ENCODE data around the gene UPF2.
"Not testable (repeated sequence)": the region's sequence is repeated elsewhere in the genome, so short reads cannot be mapped to it uniquely, and the experiment has no call there.

UPF2 gene

DNA sequence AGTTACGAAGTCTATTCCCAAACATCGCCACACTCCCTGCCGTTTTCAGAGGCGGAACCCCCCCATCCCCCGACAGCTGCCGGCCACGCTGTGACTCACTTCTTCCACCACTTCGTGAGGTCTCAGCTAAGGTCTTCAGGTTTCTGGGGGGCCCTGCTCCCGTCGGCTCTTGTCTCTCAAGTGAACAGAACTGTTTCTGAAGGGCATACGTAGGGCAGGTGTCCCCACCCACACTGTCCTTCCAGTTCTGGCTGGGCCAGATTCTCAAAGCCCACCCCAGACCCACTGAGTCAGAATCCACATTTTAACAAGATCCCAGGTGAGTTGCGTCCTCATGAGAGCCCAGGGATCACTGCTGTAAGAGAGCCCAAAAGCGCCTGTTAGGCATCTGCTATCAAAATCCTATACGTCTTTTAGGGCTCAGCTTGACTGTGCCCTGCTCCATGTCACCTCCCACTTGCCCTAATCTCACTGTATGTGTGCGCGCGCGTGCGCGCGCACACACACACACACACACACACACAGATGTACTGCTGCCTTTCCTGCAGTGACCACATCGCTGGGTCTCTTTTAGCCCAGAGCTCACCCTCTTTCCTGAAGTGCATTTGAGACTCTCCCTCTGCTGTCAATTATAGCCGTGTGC, 140.7 kb downstream of the UPF2 start:
- no peak for DNase-seq (ENCODE audit: low read depth)

DNA sequence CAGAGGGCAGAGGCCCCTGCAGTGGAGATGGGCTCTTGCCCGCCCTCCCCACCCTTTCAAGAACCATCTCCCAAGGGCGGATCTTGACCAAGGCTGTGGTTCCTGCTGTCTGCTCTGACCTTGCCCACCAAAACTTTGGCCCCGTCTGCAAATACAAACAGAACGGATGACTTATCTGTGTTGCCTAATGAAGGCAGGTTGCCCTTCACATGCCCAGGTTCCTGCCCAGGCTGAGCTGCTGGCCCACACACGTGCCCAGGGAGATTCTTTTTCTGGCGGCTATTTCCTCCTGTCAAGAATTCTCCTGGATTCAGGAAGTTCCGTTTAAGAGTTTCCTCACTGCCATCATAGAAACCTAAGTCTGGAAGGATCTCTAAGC, 141.2 kb downstream of the UPF2 start:
- no peak for DNase-seq (ENCODE audit: low read depth)

DNA sequence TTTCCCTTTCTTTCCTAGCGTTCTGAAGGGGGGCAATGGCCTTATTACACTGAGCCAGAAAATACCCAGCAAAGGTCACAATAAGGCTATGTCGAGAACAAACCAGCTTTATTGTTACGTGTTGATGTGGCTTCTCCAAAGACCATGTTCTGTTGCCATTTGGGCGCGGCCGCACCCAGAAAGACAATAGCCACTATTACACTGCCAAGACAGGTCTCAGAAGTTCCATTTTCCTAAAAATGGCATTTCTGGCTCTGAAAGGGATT, 141.6 kb downstream of the UPF2 start:
- no peak for DNase-seq (ENCODE audit: low read depth)

DNA sequence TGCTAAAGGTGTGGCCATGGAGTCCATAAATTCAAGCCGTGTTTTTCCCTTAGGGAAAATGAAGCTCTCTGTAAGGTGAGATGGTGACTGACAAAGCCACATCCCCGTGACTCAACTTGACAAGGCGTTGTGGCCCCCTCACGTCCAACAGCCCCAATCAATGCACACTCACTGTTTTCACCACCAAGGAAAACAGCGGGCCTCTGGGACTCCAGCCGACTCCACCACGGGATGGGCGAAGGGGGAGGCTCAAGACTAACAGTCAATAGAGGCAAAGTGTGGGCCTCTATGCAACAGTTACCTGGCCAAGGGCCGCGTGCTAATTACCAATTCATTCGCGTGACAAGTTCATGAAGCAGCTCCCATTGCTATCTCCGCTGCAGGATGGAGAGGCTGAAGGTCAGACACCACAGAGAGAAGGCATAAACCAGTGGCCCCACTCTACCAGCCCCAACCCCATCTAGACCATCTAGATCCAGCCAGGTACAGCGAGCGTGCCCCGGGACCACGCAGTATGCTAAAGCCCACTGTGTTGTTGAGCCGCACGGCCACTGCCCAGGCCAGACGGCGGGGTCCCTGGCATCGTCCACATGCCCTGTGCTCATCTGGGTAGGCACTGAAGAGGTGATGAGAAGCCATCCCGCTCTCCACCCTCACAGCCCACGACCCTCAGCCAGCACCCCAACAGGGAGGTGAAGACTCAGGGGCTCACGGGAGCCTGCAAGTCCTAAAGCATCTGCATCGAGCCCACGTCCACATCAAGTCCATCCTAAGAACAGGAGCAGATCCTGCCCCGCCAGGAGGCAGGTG, 143.3 kb downstream of the UPF2 start:
- DNase-seq (ENCODE audit: low read depth) = no peak

DNA sequence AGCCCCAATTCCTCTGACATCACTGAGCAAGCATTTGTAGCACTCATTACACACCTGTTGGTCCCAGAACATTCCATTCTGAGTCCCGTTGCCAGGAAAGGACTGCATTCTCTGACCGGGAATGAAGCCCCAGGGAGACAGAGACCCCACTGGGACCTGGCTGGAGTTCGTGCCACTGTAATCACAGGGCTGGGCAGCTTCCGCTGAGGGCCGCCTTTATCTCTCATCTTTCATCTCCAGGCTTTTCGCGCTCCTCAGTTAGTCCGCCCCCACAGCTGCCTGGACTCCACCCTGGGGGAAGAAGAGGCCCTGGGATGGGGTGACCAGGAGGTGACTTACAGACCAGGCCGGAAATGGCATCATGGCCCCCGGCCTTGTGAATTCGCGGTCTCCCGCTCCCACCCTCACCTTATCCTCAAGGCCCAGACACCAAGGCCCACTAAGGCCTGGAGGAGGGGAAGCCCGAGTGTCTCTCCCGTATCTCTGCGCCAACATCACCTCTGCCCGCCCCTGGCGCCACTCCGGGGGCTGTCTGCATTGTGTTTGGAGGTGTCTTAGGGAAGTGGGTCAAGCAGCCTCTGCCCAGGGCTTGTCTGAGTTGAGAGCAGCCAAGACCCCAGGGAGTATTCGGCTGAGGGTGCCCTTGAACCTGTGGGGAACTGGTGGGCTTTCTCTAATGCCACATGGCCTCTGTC, 144.1 kb downstream of the UPF2 start:
- no peak for DNase-seq (ENCODE audit: low read depth)

DNA sequence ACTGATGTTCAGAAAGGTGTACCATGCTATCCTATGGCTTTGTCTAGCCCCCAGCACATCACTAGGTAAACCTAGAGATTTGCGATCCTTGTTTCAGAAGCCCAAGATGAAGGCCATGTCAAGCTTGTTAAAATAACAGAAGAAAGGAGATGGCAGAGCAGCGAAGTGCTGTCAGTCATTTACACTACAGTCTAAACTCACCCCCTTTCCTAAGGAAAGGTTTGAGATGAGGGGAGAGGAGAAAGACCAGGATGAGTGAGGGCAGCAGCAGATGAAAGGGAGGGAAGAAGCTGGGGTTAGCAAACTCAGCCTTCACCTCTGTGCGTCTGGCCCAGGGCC, 144.6 kb downstream of the UPF2 start:
- no peak for DNase-seq (ENCODE audit: low read depth)

DNA sequence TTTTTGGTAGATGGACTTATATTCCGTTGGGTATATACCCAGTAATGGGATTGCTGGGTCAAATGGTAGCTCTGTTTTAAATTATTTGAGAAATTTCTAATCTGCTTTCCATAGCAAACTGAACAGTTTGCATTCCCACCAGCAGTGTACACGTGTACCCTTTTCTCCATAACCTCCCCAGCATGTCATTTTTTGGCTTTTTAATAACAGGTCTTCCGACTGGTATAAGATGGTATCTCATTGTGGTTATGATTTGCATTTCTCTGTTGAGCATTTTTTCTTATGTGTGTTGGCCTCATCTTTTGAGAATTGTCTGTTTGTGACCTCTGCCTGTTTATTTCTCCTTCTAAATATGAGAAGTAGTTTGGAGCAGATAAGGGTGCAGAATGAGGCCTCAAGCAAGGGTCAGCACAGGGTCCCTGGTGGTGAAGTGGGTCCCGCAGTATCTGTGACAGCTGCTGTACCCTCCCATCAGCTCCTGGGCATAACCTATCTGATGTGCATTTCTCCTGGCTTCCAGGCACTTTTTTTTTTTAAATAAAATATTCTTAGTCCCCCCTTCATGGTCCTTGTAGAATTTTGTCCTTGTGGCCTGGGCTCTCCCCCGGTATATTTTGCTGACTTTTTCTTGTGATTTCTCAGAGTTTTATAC, 145.9 kb downstream of the UPF2 start:
- no peak for DNase-seq (ENCODE audit: low read depth)

DNA sequence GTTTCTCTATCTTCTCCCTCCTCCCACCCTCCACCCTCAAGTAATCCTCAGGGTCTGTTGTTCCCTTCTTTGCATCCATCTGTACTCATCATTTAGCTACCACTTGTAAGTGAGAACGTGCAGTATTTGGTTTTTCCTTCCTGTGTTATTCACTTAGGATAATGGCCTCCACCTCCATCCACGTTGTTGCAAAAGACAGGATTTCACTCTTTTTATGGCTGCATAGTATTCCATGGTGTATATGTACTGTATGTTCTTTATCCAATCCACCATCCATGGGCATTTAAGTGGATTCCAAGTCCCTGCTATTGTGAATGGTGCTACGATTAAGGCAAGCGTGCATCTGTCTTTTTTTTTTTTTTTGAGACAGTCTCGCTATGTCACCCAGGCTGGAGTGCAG, 147.0 kb downstream of the UPF2 start:
- DNase-seq (ENCODE audit: low read depth) = no peak

DNA sequence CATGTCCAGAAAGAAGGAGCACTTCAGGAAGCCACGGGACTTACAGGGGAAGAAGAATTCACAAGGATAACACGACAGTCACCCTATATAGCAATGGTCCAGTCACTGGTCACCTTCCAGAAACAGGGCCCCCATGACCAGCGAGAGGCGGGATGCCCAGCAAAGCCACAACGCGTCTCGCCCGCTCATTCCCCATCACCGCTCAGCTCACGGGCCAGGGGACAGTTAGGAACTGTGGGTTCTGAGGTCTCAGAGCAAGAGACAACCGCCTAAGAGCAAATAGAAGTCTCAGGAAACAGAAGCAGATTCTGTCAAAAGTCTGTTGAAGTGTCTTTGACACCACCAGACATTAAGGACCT, 147.5 kb downstream of the UPF2 start:
- no peak for DNase-seq (ENCODE audit: low read depth)

DNA sequence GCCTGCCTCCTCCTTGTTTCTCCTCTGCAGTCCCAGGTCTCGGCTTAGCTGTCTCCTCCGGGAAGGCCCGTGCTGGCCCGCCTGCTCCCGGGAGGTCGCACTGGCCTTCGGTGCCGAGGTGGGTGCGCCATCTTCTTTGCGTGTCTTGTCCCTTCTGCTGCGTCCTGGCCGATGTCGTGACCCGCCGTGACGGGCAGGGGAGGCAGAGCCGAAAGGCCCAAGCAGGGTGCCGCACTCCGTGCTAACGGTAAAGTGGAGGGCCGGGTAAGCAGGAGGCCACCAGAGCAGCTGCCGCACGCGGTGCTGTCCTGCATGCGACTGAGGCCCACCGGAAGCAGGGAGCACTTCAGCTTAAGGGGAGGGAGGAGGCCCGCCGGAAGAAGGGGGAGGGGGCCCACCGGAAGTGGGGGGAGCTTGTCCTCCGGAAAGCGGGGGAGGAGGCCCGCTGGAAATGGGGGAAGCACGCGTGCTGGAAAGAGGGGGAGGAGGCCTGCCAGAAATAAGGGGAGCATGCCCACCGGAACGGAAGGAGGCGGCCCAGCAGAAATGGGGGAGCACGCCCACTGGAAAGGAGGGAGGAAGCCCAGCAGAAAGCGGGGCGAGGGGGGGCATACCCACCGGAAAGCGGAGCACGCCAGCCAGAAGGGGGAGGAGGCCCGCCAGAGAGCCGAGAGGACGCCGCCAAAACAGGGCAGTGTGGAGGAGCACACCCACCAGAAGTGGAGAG, 148.1 kb downstream of the UPF2 start:
- no peak for DNase-seq (ENCODE audit: low read depth)

DNA sequence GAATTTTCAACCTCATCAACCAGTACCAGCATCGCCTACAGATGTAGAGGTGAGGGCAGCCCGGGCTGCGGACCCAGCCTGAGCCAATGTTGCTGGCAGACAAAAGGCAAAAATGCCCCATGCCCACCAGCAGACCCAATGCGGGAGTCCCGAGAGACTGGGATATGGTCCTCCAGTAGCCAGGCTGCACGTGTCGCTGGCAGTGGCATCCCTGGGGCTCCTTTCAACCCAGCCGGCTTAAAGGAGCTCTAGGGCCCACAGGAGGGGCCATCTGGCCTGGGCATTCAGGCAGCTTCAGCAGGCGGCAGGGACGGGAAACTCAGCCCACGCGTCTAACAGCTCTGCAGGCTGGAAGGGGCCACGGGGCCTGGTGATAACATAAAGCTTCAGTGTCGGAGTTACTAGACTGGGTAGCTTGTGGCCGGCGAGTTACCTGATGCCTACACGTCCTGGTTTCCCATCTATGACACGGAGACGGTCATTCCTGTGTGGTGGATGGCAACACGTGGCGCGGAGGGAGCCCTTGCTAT, 148.8 kb downstream of the UPF2 start:
- no peak for DNase-seq (ENCODE audit: low read depth)

DNA sequence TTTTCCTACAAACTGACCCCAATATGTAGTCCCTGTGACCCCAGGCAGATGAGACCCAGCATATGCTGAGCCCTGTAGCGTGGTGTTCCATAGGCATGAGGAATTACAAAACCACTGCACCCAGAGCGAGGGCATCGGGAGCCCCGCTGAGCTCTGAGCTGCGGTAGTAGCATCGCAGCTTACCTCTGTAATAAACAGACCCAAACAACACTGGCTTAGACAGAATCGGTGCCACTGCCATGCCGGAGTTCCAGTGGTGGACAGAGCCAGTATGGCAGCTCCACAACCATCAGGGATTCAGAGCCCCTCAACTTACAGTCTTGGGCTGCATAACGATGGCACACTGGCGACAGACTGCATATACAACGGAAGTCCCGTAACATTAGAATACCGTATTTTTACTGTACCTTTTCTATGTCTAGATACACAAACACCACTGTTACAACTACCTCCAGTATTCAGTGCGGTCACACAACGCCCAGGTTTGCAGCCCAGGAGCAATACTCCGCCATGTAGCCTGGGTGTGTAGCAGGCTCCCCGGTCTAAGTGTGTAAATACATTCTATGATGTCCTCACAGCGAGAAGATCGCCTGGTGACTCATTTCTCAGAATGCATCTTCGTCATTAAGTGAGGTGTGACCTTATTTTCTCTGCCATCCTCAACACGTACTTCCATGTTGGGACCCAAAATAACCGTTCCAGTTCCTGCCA, 150.7 kb downstream of the UPF2 start:
- no peak for DNase-seq (ENCODE audit: low read depth)

DNA sequence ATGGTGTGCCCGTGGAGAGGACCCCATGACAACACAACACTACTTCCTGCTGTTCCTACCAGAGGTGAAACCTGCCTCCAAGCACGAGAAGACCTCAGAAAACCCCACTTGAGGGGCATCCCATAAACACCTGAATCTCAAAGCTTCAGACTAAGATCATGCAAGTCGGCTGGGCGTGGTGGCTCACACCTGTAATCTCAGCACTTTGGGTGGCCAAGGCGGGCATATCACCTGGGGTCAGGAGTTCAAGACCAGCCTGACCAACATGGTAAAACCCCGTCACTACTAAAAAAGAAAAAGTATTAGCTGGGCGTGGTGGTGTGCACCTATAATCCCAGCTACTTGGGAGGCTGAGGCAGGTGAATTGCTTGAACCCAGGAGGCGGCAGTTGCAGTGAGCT, 153.3 kb downstream of the UPF2 start:
- DNase-seq (ENCODE audit: low read depth) = not testable (repeated sequence)

DNA sequence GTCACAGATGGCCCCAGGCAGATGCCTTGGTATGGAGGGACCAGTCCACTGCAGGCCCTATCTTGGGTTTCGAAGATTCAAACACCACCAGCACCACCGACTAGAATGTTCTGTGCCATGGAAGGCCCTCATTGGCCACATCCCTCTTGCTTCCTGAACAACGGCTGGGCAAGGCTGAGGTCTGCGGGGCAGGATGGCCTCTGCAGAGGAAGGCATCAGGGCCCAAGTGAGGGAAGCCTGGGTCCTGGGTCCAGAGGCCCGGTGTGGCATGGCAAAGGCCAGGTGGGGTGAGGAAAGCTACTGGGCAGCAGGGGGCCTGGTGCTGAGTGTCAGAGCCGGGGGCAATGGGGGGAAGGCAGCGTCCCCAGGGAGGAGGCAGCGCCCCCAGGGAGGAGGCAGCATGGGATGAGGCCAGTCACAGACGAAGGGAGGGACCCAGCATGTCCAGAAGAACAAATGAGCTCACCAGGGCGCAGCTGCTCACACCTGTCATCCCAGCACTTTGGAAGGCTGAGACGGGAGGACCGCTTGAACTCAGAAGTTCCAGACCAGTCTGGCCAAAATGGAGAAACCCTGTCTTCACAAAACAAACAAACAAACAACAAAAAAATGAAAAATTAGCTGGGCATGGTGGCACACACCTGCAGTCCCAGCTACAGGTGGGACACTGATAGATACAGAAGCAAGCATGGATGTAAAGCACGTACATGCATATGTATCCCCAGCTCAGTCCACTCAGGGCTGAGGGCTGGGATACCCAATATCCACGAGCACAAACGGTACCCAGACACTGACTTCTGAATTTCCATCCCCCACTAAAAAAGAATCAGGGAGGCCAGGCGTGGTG, 155.0 kb downstream of the UPF2 start:
- DNase-seq (ENCODE audit: low read depth) = no peak

DNA sequence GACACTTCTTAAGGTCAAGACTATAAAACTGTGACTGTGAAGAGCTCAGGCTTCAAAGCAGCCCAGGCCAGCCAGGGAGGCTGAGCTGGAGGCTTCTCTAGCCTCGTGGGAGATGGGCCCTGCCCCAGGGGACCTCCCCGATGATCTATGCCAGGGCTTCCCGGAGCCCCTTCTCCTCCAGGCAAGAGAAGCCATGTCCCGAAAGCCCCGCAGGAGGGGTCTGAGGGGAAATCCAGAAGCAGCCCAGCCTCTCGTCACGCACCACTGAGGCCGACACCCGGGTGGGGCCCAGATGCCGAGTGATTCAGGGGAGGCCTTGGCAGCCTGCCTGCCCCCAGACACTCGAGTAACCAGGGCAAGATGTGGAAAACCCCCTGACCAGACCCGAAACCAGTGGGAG, 155.8 kb downstream of the UPF2 start:
- DNase-seq (ENCODE audit: low read depth) = no peak

DNA sequence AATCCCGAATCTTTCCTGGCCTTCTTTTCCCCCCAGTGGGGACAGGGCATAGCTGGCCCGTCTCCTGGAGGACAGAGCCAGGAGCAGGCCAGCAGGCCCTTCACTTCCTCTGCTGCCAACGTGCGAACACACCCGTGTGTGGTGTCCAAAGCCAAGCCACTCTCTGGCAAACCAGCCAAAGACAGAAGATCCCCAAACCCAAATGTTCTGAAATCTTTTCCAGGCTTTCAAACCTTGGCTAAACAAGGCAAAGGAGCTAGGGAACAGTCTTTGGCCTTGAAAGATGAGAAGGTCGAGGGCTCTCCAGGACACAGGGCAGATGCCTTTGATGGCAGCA, 156.5 kb downstream of the UPF2 start:
- no peak for DNase-seq (ENCODE audit: low read depth)

DNA sequence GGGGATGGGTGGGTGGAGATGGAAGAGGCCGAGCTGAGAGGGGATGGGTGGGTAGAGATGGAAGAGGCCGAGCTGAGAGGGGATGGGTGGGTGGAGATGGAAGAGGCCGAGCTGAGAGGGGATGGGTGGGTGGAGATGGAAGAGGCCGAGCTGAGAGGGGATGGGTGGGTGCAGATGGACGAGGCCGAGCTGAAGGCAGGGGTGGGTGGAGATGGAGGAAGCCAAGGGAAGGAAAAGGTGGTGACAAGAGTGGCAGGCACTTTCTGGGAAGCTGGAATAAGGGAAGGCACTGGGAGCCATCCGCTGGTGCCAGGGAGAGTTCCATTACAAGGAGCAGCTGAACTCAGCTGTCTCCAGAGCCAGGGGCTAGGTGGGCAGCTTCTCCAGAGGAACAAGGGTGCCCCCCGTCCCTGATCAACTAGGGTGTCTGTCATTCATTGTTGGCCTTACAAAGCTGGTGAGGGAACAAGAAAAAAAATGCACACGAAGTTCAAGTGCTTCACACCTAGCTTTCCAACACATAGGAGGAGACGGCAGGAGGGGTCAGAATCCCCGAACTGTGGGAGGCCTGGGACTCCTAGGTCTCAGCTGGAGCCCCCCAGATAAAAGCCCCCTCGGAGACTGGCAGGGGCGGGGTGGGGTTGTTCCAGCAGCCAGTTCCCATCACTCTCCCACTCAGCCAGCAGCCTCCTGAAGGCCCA, 157.0 kb downstream of the UPF2 start:
- DNase-seq (ENCODE audit: low read depth) = no peak

DNA sequence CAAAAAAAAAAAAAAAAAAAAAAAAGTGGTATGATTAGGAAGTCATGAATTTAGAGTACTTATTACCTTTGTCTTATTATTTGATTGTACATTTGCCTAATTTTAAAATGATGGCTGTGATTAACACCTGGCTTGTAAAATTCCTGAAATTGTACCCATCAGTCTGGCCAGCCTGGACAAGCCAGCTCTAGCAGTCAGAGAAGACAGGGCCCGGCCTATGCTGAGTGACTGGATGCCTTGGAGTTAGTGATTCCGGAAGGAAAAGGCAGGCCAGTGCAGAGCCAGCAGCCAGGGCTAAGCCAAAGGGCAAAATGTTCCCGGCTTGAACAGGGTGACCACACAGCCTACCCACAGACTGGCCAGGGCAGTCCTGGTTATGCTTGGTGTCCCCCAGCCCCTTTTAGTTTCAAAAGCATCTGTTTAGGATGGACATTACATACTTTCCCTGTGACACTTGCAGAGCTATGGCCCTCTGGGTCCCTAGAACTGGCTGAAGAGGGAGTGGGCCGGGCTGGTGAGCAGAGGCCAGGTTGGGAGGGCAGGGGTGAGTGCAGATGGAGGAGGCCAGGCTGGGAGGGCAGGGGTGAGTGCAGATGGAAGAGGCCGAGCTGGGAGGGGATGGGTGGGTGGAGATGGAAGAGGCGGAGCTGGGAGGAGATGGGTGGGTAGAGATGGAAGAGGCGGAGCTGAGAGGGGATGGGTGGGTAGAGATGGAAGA, 157.7 kb downstream of the UPF2 start:
- DNase-seq (ENCODE audit: low read depth) = no peak

DNA sequence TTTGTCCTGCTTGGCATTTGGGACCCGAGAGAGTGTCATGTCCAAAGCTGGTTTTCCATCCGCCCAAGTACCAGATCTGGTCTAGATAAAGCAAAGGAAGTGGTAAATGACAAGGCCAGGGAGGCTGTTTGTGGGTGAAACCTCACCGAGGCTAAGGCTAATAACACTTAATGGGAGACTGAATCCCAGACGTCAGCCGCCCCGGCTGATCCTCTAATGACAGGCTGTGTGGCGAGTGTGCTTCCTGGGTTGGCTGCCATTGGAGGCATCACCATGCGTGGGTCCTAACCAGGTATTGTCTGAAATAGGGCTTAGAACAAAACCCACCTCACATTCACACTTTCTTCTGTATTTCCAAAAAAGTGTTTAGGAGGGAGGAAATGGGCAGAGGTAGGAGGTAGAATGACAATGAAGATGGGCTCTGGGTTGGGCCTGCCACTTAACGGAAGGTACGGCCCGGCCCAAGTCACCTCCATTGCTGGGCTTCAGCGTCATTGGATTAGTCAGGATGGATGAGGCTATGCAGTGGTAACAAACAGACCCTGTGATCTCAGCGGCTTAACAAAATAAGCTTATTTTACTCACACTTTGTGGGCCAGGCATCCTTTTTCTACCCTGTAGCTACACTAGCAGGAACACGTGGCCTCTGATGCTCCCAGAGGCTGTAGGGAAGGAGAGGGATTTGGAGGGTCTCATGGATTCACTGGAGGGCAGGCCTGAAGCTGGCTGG, 159.8 kb downstream of the UPF2 start:
- DNase-seq (ENCODE audit: low read depth) = no peak
